Fibroblast of the conjunctiva (primary cell): Measurements from ENCODE around the gene PNPT1.
"Not testable (repeated sequence)": the region's sequence is repeated elsewhere in the genome, so short reads cannot be mapped to it uniquely, and the experiment has no call there.

Experiments
- DNase-seq: peaks from one replicate; pipeline ENCODE4 v3.0.0-alpha.2; 2010; ENCODE audit warnings: low read depth

Gene PNPT1

GRCh38 chr2:55693181-55694125 is at the start of gene PNPT1:
Gene PNPT1 (minus strand): TSS chr2:55693844. CDS start chr2:55693823, 21 bp downstream.
- DNase-seq = peak; percentile 89

GRCh38 chr2:55742996-55743395 is 49.4 kb upstream of the PNPT1 start:
- no peak for DNase-seq

- DNase-seq = not testable (repeated sequence)
Observed at GRCh38 chr2:55736019-55736536, 42.4 kb upstream of the PNPT1 start.

GRCh38 chr2:55734726-55735125 is 41.1 kb upstream of the PNPT1 start:
- DNase-seq = no peak

DNA sequence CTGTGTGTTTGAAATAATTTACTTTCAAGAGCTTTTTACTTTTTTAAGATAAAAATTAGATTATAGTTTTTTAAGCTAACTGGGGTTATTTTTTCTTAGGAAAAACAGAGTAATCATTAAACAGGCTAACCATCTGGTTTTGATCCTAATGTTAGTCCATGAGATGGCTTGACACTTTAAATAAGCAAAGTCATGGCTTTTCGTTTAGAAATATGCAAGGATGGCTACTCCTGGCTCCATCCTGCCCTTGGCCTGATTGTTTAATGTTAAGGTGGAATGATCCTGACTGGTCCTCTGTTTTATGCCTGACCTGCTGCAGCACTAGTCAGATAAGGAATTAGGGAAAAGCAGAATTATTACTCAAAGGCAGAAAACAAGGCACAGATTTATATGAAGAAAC is 39.7 kb upstream of the PNPT1 start:
- no peak for DNase-seq

DNA sequence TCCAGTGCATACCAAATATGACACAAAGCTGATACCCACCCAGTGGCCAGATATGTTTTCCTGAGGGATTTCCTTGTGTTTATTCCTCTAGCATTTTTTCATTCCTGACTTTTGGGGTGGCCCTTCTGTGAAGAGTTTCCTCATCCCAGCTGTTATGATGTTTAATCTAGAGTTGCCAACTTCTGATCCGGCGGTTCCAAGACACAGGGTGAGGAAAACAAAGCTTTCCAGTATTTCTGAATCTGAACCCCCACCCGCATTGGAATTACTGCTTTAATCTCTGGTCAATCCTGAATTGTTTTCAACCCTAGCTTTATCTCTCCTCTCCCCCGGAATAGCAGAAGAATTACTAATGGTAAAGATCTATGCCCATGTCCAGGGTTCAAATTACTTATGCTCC is 39.2 kb upstream of the PNPT1 start:
- DNase-seq = no peak

DNA sequence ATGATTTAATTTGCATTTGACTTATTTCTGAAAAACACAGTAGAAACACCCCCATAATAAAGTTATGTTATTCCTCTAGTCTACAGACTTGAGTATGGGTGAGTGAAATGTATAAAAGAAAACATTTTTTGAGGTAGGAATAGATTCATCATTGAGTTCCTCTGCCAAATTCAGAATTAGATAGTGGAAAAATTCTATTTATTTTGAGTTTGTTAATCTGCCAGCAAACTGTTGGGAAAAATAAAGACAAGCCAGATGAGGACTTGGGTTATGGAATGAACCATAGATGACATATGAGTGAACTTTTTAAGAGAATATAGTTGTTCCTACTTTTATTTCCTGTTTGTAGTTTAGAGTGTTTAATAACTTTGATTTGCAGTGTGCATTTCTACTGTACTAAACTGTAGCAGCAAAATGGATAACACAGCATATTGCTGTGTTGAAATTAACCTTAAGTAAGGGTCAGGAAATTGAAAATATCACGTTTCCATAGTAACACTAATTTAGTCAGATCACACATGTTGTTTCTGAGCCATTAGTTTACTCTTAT is 35.6 kb upstream of the PNPT1 start:
- no peak for DNase-seq

DNA sequence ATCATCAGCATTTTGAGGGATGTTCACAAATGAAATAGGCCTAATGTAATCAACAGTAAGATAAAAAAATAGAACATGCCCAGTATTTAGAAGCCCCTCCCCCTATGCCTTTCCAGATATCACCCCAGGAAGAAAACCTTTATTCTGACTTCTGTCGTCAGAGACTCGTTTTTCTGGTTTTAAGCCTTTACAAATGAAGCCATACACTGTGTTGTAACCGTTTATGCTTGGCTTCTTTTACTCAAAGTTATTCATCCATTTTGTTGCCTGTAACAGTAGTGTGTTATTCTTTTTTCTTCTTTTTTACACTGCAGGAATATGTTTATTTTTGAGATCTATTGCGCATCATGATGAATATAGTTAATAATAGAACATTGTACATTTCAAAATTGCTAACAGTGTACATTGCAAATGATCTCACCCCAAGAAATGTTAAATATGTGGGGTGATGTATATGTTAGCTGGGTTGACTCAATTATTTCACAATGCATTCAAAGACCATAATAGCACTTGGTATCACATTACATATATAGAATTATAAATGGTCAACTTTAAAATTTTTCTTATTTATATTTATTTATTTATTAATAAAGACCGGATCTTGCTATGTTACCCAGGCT is 28.1 kb upstream of the PNPT1 start:
- DNase-seq = no peak

GRCh38 chr2:55720417-55720816 is 26.8 kb upstream of the PNPT1 start:
- no peak for DNase-seq

- no peak for DNase-seq
Observed at GRCh38 chr2:55719852-55720251, 26.2 kb upstream of the PNPT1 start.

DNA sequence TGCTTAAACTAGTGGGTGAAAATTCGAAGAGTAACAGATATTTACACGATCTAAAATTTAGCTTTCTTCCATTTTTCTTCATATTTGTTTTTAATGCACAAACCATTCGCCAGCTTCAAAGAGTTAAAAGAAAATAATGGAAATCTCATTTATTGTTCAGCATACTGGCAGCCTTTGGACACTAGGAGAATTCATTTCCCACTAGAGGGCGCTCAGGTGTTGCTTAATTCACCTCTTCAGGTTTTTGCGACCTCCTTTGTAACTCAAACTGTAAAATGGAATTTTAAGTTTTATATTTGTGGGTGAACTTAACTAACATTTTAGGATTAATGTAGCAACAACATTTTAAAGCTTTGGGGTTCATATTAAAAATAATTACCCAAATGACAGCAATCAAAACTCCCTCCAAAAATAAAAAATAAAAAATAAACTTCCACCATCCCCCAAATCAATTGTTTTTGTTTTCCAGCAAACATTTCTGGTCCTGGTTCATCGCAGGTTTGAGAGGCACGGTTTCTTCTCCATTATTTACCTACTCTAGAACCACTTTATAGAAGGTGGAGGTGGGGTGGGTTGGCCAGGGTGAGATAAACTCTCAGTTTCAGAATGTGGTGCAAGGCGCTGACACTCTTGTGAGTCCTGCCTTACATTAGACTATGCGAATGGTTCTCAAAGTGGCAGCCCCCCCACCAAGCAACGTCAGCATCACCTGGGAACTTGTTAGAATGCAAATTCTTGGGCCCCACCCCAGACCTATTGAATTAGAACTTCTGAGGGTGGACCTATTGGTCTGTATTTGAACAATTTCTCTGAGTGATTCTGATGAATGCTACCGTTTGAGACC is 24.7 kb upstream of the PNPT1 start:
- peak; percentile 64 for DNase-seq

DNA sequence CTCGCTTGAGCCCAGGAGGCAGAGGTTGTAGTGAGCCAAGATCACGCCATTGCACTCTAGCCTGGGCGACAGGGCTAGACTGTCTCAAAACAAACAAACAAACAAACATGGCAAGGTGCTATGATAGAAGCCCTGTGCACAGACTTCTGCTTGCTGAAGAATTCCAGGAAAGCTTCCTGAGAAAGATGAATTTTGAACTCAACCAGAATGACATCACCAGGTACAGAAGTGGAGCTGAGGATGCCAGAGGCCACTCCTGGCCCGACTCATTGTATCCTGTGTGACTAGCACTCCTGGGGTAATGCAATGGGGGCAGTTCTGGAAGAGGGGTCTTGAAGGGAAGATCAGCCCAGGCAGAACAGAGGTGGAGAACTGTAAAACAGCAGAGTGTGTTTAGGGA is 22.0 kb upstream of the PNPT1 start:
- DNase-seq = no peak

DNA sequence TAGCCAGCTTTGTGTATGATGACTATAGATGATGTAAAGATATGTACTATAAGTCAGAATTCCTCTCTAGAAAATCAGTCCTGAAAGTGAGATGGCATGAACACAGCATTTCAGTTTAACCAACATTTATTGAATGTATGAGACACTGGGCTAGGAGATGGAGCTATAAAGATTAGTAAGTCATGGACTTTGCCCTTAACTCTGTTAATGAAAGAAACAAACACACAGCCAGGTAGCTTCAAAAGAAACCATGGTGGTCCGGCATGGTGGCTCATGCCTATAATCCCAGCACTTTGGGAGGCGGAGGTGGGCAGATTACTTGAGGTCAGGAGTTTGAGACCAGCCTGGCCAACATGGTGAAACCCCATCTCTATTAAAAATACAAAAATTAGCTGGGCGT is 21.5 kb upstream of the PNPT1 start:
- DNase-seq = not testable (repeated sequence)

GRCh38 chr2:55712477-55713060 is 18.9 kb upstream of the PNPT1 start:
- no peak for DNase-seq

- DNase-seq = no peak
Observed at GRCh38 chr2:55710025-55710424, 16.4 kb upstream of the PNPT1 start.

DNA sequence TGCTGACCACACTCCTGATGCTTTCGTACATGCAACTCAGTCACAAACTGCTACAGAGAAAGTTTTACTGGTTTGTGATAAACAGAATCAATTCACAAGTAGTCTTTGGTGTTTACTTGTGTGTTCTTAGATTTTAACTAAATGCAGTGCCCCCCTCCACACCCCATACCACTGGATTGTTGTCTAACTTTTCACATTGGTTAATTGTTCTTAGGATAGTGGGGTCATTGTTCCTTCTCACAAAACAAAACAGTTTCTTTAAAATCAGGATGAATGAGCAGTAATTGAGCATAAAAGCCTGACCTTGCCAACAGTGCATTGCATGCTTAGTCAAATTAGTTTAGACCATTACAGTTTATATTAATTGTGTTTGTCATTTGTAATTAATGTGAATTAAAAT is 14.1 kb upstream of the PNPT1 start:
- DNase-seq = no peak

GRCh38 chr2:55706258-55706657 is 12.6 kb upstream of the PNPT1 start:
- not testable (repeated sequence) for DNase-seq

GRCh38 chr2:55705027-55705653 is 11.5 kb upstream of the PNPT1 start:
- DNase-seq = no peak

- DNase-seq = no peak
Observed at GRCh38 chr2:55703350-55703749, 9.7 kb upstream of the PNPT1 start.

DNA sequence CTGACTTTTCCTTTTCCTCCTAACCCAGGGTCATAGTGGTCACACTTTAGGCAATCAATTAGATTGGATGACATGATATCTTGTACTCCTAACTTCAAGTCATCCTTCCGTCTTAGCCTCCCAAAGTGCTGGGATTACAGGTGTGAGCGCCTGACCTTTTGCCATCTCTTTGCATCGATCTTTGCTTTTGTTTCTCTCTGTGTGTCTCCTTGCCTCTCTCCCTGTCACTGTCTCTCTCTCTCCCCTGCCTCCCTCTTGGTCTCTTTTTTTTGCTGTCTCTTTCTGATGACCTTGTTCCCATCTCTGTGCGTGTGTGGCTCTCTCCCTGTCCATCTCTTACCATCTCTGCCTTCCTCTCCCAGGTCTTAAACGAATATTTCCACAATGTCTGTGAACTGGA is 904 bp downstream of the PNPT1 start:
- not testable (repeated sequence) for DNase-seq

DNA sequence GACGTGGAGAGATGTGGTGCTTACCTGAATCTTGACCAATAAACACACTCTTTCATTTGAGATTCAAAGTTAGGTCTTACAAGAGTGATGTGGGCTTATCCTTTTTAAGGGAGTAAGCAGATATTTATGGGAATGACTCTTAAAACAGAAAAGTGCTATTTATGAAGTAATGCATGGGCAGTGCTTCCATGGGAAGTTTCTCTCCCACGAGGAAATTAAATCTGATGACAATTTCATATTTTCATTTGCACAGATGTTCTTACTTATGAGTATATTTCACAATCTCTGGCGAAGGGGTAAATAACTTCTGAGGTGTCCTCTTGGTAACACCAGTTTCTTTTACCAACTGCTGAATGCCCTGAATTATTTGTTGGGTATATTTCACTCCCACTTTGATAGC is 21.0 kb downstream of the PNPT1 start:
- peak; percentile 18 for DNase-seq
